ENCODE measurements around the gene COL5A1. TPM values are rescaled to one million over a fixed set of nuclear protein-coding genes. Genes with fewer than 3 reads are reported as not detected.

The COL5A1 gene
- total RNA-seq, 1 experiment from 2014 or later, result 10.6 TPM

DNA sequence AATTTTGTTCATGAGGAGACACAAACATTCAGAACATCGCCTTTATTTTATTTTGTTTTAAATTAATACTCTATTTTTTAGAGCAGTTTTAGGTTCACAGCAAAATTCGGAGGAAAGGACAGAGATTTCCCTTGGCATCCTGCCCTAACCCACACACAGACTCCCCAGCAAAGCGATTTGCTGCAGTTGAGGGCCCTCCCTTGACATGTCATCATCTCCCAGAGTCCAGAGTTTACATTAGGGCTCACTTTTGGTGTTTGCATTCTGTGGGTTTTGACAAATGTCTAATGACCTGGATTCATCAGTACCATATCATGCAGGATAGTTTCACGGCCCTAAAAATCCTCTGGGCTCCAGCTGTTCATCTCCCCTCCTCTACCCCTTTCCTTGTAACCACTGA is 33.6 kb upstream of the COL5A1 start:
- Histone ChIP-seq H3K27me3 (ENCODE audit: low read length) (no peaks in the 10 kb centered on the region), H3K79me2 (ENCODE audit: low read length) (no peaks in the 10 kb centered on the region), H3K4me2 (ENCODE audit: low read length) (no peak overlapping the region), H3K4me1 (ENCODE audit: insufficient read depth, low read length) (peaks cover 2% of the 10 kb centered on the region; the same call in 1 of the 2 replicates), H3K4me3 (ENCODE audit: low read length) (no peak overlapping the region), H4K20me1 (ENCODE audit: low read length) (no peaks in the 10 kb centered on the region), H2AFZ (ENCODE audit: low read length) (no peak overlapping the region), H3K9me3 (ENCODE audit: low read length) (0 out of 2 replicates have a peak, but pooled peaks cover 11% of the 10 kb centered on the region), H3F3A (ENCODE audit: low read length, unreplicated experiment) (no peaks in the 10 kb centered on the region), H3K9ac (ENCODE audit: low read length) (no peak overlapping the region), H3K36me3 (ENCODE audit: low read depth, low read length) (no peaks in the 10 kb centered on the region), H3K27ac (ENCODE audit: low read length) (no peak overlapping the region), H3K9me2 (replicated peaks; ENCODE audit: low read length) (no peaks in the 10 kb centered on the region)
- intact Hi-C loops (cut with micrococcal nuclease), result no loop called here
- no peak for DNase-seq
- BruUV-seq (replicated peaks), result no TSS peak
- ATAC-seq, result no peak
- TF ChIP-seq, protein P1, sequence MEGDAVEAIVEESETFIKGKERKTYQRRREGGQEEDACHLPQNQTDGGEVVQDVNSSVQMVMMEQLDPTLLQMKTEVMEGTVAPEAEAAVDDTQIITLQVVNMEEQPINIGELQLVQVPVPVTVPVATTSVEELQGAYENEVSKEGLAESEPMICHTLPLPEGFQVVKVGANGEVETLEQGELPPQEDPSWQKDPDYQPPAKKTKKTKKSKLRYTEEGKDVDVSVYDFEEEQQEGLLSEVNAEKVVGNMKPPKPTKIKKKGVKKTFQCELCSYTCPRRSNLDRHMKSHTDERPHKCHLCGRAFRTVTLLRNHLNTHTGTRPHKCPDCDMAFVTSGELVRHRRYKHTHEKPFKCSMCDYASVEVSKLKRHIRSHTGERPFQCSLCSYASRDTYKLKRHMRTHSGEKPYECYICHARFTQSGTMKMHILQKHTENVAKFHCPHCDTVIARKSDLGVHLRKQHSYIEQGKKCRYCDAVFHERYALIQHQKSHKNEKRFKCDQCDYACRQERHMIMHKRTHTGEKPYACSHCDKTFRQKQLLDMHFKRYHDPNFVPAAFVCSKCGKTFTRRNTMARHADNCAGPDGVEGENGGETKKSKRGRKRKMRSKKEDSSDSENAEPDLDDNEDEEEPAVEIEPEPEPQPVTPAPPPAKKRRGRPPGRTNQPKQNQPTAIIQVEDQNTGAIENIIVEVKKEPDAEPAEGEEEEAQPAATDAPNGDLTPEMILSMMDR (conservative IDR thresholded peaks at IDR 0.05; ENCODE audit: low read depth, low read length), result no peak
- no peak for TF ChIP-seq EZH2 (IDR thresholded peaks at IDR 0.05; ENCODE audit: low read length, unreplicated experiment)
- TF ChIP-seq EZH2phosphoT487 (IDR thresholded peaks at IDR 0.05; ENCODE audit: borderline replicate concordance, low read length), result no peak
- POLR2A ChIA-PET (ENCODE audit: unreplicated experiment), result no interaction called here
- CTCF ChIA-PET, result no interaction called here

DNA sequence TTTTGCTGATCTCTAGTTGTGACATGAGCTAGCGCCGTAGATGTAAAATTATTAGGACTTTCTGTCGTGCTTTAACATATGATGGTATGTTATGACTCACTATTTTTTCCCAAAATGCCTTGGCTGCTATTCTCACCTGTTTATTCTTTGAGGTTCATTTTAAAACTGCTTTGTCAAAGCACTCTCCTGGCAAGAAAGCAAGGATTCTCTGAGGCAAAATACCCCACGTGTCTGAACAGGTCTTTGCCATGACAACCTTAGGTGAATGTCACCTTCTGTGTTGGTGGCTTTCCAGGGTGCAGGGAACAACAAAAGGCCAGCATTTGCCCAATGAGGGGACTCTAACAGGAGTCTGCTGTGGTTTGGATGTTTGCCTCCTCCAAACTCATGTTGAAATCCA is 30.6 kb upstream of the COL5A1 start:
- H4K20me1 ChIP-seq (ENCODE audit: low read length), result no peaks in the 10 kb centered on the region
- H3K4me2 ChIP-seq (ENCODE audit: low read length), result no peak overlapping the region
- CTCF ChIA-PET, result no interaction called here
- ATAC-seq, result no peak
- H3F3A ChIP-seq (ENCODE audit: low read length, unreplicated experiment), result no peaks in the 10 kb centered on the region
- no peak for TF ChIP-seq EZH2 (IDR thresholded peaks at IDR 0.05; ENCODE audit: low read length, unreplicated experiment)
- TF ChIP-seq, protein P1 (conservative IDR thresholded peaks at IDR 0.05; ENCODE audit: low read depth, low read length), result no peak
- no peak for TF ChIP-seq EZH2phosphoT487 (IDR thresholded peaks at IDR 0.05; ENCODE audit: borderline replicate concordance, low read length)
- no peak for DNase-seq
- no peak overlapping the region for H3K4me3 ChIP-seq (ENCODE audit: low read length)
- BruUV-seq (replicated peaks), result no TSS peak
- H3K27me3 ChIP-seq (ENCODE audit: low read length), result no peaks in the 10 kb centered on the region
- H3K36me3 ChIP-seq (ENCODE audit: low read depth, low read length), result no peaks in the 10 kb centered on the region
- intact Hi-C loops (cut with micrococcal nuclease), result no loop called here
- POLR2A ChIA-PET (ENCODE audit: unreplicated experiment), result no interaction called here
- H3K9ac ChIP-seq (ENCODE audit: low read length), result no peak overlapping the region
- H3K4me1 ChIP-seq (ENCODE audit: insufficient read depth, low read length), result no peaks in the 10 kb centered on the region
- no peaks in the 10 kb centered on the region for H3K9me2 ChIP-seq (replicated peaks; ENCODE audit: low read length)
- 0 out of 2 replicates have a peak, but pooled peaks cover 11% of the 10 kb centered on the region for H3K9me3 ChIP-seq (ENCODE audit: low read length)
- H3K79me2 ChIP-seq (ENCODE audit: low read length), result no peaks in the 10 kb centered on the region
- H3K27ac ChIP-seq (ENCODE audit: low read length), result no peak overlapping the region
- H2AFZ ChIP-seq (ENCODE audit: low read length), result no peak overlapping the region

DNA sequence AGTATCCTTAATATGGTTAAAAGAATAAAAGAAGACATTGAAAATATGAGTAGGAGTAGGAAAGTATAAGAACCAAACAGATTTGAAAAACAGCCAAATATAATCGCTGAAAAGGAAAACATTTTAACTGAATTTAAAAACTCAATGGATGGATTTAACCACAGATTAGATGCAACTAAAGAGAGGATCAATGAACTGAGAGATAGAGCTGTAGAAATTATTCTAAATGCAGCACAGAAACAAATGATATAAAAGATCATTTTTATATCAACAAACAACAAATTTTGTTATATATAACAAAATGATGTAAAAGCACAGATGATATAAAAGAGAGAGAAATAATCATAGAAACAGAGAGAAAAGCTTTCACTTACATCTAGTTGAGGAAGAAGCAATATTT is 29.3 kb upstream of the COL5A1 start:
- CTCF ChIA-PET, result no interaction called here
- no TSS peak for BruUV-seq (replicated peaks)

More for the DNA sequence above, 29.3 kb upstream of the COL5A1 start:
- ATAC-seq (no peak), DNase-seq (no peak)
- Histone ChIP-seq H3K9me2 (replicated peaks; ENCODE audit: low read length) (no peaks in the 10 kb centered on the region), H3K9ac (ENCODE audit: low read length) (no peak overlapping the region), H3K36me3 (ENCODE audit: low read depth, low read length) (no peaks in the 10 kb centered on the region), H3K4me2 (ENCODE audit: low read length) (no peak overlapping the region), H3K27me3 (ENCODE audit: low read length) (no peaks in the 10 kb centered on the region), H4K20me1 (ENCODE audit: low read length) (no peaks in the 10 kb centered on the region), H2AFZ (ENCODE audit: low read length) (no peak overlapping the region), H3K9me3 (ENCODE audit: low read length) (0 out of 2 replicates have a peak, but pooled peaks cover 11% of the 10 kb centered on the region), H3K27ac (ENCODE audit: low read length) (no peak overlapping the region), H3K4me1 (ENCODE audit: insufficient read depth, low read length) (no peaks in the 10 kb centered on the region), H3K4me3 (ENCODE audit: low read length) (no peak overlapping the region), H3K79me2 (ENCODE audit: low read length) (no peaks in the 10 kb centered on the region), H3F3A (ENCODE audit: low read length, unreplicated experiment) (no peaks in the 10 kb centered on the region)
- POLR2A ChIA-PET (ENCODE audit: unreplicated experiment), result no interaction called here
- no peak for TF ChIP-seq EZH2phosphoT487 (IDR thresholded peaks at IDR 0.05; ENCODE audit: borderline replicate concordance, low read length)
- no peak for TF ChIP-seq EZH2 (IDR thresholded peaks at IDR 0.05; ENCODE audit: low read length, unreplicated experiment)
- TF ChIP-seq, protein P1 (conservative IDR thresholded peaks at IDR 0.05; ENCODE audit: low read depth, low read length), result no peak
- intact Hi-C loops (cut with micrococcal nuclease), result no loop called here
